Measurements from ENCODE around the gene KANK4. TPM values are rescaled to one million over a fixed set of nuclear protein-coding genes. Genes with fewer than 3 reads are reported as not detected.
A peak's percentile ranks its signal among the peaks of the same experiment; 100 is the strongest.

Gene KANK4
- total and polyA plus RNA-seq, 2 of the 8 experiments (the other 6 are each of a cell fraction or from before 2014, with no cell fraction given): 0.22 to 0.26 TPM

- TF ChIP-seq, protein P1, sequence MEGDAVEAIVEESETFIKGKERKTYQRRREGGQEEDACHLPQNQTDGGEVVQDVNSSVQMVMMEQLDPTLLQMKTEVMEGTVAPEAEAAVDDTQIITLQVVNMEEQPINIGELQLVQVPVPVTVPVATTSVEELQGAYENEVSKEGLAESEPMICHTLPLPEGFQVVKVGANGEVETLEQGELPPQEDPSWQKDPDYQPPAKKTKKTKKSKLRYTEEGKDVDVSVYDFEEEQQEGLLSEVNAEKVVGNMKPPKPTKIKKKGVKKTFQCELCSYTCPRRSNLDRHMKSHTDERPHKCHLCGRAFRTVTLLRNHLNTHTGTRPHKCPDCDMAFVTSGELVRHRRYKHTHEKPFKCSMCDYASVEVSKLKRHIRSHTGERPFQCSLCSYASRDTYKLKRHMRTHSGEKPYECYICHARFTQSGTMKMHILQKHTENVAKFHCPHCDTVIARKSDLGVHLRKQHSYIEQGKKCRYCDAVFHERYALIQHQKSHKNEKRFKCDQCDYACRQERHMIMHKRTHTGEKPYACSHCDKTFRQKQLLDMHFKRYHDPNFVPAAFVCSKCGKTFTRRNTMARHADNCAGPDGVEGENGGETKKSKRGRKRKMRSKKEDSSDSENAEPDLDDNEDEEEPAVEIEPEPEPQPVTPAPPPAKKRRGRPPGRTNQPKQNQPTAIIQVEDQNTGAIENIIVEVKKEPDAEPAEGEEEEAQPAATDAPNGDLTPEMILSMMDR (IDR thresholded peaks at IDR 0.05; ENCODE audit: control extremely low read depth in 1 of 3, insufficient read depth in 1 of 3, low read depth in 1 of 3, low read length in 3 of 3): no peak
- TF ChIP-seq TAF7 (optimal IDR thresholded peaks at IDR 0.05; ENCODE audit: borderline replicate concordance, low read depth, low read length) (peak; percentile 88), POLR2A (IDR thresholded peaks at IDR 0.05; ENCODE audit: control extremely low read depth in 1 of 2, low read depth in 2 of 2, low read length in 2 of 2) (peak in 1 of 2 experiments; percentile 27; a peak in 2 of 3 replicates), EZH2 (IDR thresholded peaks at IDR 0.05; ENCODE audit: low read depth, low read length, severe bottlenecking) (no peak), SIX5 (IDR thresholded peaks at IDR 0.05; ENCODE audit: low read depth, low read length) (no peak), CHD1 (IDR thresholded peaks at IDR 0.05; ENCODE audit: low read depth, low read length) (0 out of 2 replicates have a peak, but pooled peaks have one; percentile 22), CBX8 (IDR thresholded peaks at IDR 0.05; ENCODE audit: borderline replicate concordance, low read depth, low read length) (no peak), ASH2L (IDR thresholded peaks at IDR 0.05; ENCODE audit: low read length) (no peak), SP2 (IDR thresholded peaks at IDR 0.05; ENCODE audit: low read length) (no peak), SIN3A (conservative IDR thresholded peaks at IDR 0.05 in 1 of 2, IDR thresholded peaks at IDR 0.05 in 1 of 2; ENCODE audit: low read depth in 1 of 2, low read length in 2 of 2) (peak in 1 of 2 experiments; percentile 19; a peak in 2 of 4 replicates), BACH1 (IDR thresholded peaks at IDR 0.05; ENCODE audit: low read length) (no peak), POLR2AphosphoS5 (IDR thresholded peaks at IDR 0.05; ENCODE audit: low read depth, low read length) (peak; percentile 14; the same call in 1 of the 2 replicates)
Observed at GRCh38 chr1:62196086-62196690, 123.0 kb downstream of the KANK4 start (continued).

All from H1 (cell line).